Stimulated activated CD4-positive, alpha-beta T cell treated with anti-CD3 and anti-CD28 coated beads, Interleukin-2, amount 100 ng/mL, for 24 hours (primary cell): Measurements from ENCODE around the gene HYAL1.
"Not testable (repeated sequence)": the region's sequence is repeated elsewhere in the genome, so short reads cannot be mapped to it uniquely, and the experiment has no call there.

Experiments used
- DNase-seq, 2 donors: peaks; one replicate each; pipeline ENCODE4 v3.0.0-alpha.2; 2020

HYAL1 gene

GRCh38 chr3:50270422-50271224 is 32.8 kb downstream of the HYAL1 start:
- no peak for DNase-seq

DNA sequence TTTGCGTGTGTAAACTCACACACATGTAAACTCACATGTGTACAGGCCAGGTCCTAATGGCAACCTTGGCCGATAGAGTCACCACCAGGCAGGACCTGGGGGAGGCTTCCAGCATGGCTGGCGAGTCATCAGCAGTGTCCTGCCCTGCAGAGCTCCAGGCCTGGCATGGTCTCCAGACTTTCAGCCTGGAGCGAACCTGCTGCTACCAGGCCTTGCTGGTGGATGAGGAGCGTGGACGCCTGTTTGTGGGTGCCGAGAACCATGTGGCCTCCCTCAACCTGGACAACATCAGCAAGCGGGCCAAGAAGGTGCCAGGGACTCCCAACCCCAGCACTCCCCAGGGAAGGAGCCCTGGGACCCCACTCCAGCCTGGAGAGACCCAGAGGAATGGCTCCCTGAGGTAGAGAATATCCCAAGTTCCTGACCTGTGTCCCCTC is 33.4 kb downstream of the HYAL1 start:
- no peak for DNase-seq

DNA sequence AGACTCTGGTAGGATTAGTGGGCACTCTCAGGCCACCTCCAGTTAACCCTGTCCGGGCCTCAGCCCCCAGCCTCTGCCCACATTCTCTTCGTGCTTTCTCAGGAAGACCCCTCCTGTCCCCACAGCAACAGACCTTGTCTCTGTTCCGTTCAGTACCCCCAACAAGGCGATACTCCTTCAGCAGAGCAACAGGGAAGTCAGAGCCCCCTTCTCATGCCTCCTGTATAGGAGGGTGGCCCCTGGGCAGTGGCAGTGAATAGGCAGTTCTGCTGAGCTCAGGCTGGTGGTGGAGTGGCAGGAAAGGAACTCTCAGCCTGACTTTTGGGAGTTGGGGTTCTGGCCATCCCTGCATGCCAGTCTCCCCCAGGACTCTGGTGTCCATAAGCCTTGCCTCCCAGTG is 33.9 kb downstream of the HYAL1 start:
- DNase-seq, result no peak

DNA sequence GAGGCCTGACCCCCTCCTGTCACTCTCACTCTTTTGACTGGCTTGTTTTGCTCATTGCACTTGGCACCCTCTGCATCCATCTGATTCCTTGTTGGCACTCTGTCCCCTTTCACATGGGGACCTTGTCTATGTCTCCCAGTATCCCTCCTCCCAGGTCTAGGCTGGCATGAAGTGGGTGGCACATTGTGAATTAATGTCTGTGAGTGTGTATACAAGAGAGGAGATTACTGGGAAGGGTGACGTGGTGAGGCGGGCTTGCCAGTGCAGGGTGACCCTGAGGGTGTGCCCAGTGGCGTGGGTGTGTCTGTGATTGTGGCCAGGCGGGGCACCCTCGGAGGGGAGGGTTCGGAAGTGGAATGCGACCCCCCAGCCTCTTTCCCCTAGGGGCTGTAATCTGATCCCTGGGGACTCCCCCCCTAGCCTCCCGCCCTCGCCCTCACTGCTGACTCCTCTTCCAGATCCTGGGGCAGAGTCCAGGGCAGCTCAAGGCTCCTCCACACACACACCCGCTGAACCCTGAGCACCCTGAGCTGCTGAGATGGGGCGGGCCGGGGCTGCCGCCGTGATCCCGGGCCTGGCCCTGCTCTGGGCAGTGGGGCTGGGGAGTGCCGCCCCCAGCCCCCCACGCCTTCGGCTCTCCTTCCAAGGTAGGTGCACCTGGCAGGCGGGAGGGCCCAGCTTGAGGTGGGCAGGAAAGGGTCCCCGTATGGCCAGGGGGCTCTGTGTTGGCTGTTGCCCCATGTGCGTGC is 34.5 kb downstream of the HYAL1 start, which contains the start of gene SEMA3B:
TSS of gene SEMA3B (plus strand) at position 445 of the 749 bp plus-strand sequence. CDS start at position 539, 94 bp downstream.
- DNase-seq, result no peak

- no peak for DNase-seq
These were observed 35.1 kb downstream of the HYAL1 start for GRCh38 chr3:50268276-50268675.

- DNase-seq, result no peak
These were observed 36.0 kb downstream of the HYAL1 start for GRCh38 chr3:50267280-50267913.

DNA sequence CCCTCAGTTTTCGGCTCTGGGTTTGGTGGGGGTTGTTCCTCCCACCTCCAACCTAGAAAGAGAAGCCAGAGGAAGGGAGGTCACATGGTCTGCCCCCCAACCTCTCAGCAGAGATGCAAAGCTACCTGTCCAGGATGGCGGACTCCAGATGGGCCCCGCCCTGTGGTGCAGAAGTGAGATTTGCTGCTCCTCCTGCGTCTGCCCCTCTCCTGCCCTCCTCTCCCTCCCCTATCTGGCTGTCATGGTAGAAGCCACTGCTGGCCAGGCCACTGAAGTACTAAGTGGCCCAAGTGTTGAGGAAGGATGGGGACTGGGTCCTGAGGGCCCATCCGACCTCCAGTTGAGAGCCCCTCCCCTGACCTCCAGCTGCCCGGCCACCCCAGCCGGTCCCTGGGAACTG is 36.5 kb downstream of the HYAL1 start:
- no peak for DNase-seq

DNA sequence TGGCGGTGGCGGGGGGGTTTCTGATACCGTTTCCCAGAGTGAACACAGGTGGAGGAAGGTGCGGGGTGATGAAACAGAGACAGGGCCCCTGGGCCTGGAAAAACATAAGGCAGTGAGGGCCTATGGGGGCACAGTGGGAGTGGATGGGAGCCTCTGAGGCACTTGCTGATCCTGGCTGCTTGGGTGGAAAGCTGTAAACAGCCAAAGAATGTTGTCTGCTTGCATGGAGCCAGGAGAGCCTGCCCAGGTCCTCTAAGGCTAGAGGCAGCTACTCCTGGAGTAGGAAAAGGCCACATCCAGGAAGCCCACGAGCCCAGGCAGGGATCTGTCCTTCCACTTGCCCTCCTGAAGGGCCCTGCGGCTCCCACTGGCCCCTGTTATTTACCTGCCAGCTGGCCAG is 37.4 kb downstream of the HYAL1 start:
- no peak for DNase-seq

DNA sequence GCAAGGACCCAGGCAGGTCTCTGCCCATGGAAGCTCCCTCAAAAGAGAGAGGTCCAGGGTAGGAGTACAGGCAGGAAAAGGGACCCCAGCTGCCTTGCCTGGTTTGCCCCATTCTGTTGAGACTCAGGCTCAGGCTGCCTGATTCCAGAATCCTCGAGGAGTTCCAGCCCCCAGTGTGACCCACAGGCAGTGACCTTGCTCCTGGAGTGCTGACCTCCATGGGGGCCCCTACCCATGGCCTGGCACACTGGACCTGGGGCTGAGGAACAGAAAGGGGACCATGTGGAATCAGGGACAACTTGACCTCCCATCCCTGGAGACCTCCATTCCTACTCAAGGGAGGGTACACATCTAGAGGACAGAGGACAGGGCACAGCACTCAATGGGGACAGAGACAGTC is 37.8 kb downstream of the HYAL1 start:
- DNase-seq, result no peak

DNA sequence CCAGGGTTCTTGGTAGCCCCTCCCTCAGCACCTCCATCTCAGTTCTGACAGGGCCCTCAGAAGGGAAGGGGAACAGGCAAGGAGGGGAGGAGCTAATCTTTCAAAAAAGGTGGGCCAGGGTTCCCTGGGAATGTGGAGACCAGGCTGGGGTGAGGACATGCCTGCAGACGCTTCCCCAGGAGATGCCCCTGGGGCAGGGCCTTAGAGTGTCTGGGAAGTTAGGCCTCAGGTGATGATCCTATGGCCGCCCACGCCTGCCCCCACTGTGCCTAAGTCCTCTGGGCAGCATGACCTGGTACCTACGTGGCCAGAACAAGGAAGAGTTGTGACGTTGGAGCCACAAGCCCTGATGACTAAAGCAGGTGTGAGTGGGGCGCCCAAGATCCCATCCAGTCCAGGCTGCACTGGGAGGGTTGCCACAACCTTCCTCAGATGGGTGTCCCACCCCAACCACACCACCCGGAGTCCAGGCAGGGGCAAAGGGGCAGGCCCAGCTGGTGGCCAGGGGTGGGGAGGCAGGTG is 38.3 kb downstream of the HYAL1 start:
- DNase-seq, result no peak

DNA sequence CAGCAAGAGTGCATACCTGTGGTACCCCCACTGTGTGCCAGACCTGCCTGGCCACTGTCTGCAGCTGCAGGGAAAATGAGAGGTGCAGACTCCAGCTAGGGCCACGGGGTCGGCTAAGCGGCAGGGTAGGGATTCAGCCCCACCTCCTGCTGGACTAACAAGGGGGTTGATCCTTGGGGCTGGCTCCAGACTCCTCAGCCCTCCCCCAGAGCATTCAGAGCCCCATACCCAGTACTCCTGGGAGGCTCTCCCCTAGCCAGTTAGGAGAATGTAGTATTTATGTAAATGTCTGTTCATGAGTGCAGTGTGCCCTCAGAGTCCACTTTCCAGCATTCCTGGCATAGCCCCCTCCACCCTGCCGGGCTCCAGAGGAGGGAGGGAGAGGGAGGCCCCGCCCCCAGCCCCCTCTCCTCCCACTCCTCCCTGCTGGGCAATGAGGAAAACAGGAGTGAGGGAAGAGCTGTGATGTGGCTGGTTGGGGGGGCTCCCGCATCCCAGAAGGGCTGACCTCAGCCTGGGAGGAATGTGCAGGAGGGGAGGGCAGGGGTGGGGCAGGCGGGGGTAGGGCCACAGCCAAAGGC is 38.9 kb downstream of the HYAL1 start:
- no peak for DNase-seq

GRCh38 chr3:50263478-50264382 is 39.6 kb downstream of the HYAL1 start:
- DNase-seq, result no peak

GRCh38 chr3:50262778-50263177 is 40.6 kb downstream of the HYAL1 start:
- DNase-seq, result no peak

- DNase-seq, result not testable (repeated sequence)
These were observed 41.2 kb downstream of the HYAL1 start for GRCh38 chr3:50262200-50262599.

GRCh38 chr3:50261505-50261904 is 41.9 kb downstream of the HYAL1 start:
- DNase-seq, result no peak

- no peak for DNase-seq
These were observed 42.4 kb downstream of the HYAL1 start for GRCh38 chr3:50260942-50261441.

GRCh38 chr3:50260027-50260941 is 43.1 kb downstream of the HYAL1 start:
- peak; percentile 82 to 90 for DNase-seq

DNA sequence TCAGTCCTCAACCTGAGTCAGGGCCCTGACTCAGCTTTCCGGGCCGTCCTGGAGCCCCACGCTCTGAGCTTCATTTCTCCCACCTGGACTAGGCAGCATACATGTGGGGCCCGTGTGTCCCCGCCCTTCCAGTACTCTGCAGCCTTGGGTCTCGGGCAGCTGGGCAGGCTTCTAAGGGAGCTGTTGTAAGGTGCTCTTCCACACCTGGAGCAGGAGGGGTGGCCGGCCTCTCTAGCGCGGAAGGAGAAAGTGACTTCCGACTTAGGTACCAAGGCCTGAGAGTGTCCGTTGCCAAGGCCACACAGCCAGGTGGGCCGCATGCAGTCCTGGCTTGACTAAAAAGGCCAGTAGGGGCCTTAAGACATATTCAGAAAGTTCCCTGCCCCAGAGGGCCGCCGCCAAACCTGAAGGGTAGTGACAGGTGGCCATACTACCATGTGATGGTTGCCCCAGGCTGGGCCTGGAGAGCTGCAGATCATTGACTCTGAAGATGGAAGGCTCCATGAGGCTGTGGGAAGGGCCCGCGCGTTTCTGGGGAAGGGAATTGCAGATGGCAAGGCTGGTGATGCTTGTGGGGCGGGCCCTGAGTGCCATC is 43.8 kb downstream of the HYAL1 start:
- no peak for DNase-seq

DNA sequence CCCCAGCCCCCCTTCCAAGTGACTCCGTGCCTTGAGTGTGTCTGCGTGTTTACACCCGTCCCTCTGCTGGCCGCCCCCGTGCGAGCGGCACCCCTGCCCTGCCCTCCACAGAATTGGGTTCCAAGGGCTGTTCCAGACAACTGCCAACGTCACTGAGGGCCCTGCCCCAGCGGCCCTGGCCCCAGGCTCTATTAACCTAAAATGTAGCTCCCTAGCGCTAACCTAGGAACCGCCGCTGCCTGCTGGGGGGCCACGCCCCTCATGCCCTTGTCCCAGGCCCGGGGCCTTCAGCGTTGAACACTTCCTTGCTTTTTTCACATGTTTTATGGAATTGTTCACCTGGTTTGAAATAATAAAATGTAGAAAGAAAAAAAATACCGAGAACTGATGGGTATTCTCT is 44.4 kb downstream of the HYAL1 start:
- DNase-seq, result no peak

- no peak for DNase-seq
These were observed 45.2 kb downstream of the HYAL1 start for GRCh38 chr3:50258029-50258680.
